CD4-positive, alpha-beta T cell (primary cell): Measurements from ENCODE around the gene AKAP8L. TPM values are rescaled to one million over a fixed set of nuclear protein-coding genes. Genes with fewer than 3 reads are reported as not detected.

ENCODE experiments used
- ATAC-seq: fragments of 200-7000 bp; cut with Tn5 transposase; one replicate; pipeline ENCODE4 v1.10.0; 2022; ENCODE audit warnings: mild to moderate bottlenecking; ENCODE audit not compliant: poor library complexity
- CTCF ChIA-PET: fragments of 350-600 bp; sonication (Branson Sonifier 250); formaldehyde crosslinking; loops from one replicate; lab custom pipeline; 2021; ENCODE audit warnings: antibody characterized with exemption, inconsistent platforms; lab: Charles Lee
- POLR2A ChIA-PET: fragments of 350-600 bp; sonication (Branson Sonifier 250); formaldehyde crosslinking; loops from one replicate; lab custom pipeline; 2021; ENCODE audit warnings: antibody characterized with exemption, inconsistent platforms; lab: Charles Lee
- DNase-seq, 14 experiments: peaks; one replicate each; pipeline ENCODE4 v3.0.0-alpha.2; 2013 to 2020; ENCODE audit warnings: mixed read lengths in 2 of 14
- H3K27ac ChIP-seq, 2 donors: one replicate each; pipeline versions ENCODE4 v1.5.1 to v1.7.0; 2013; ENCODE audit warnings: low read length in 2 of 2, low read depth in 1 of 2, mild to moderate bottlenecking in 1 of 2
- H3K27me3 ChIP-seq, 2 experiments: 1 replicate in 1 of 2; 2 replicates in 1 of 2; pipeline versions ENCODE4 v1.6.1 to v1.7.0; 2013; ENCODE audit warnings: low read length in 2 of 2, control low read depth in 1 of 2, mild to moderate bottlenecking in 1 of 2, moderate library complexity in 1 of 2; ENCODE audit not compliant: insufficient read depth in 2 of 2, control insufficient read depth in 1 of 2
- H3K36me3 ChIP-seq: one replicate; pipeline ENCODE4 v1.6.1; 2013; ENCODE audit warnings: low read length, control low read depth; ENCODE audit not compliant: insufficient read depth
- H3K4me1 ChIP-seq: one replicate; pipeline ENCODE4 v1.6.1; 2013; ENCODE audit warnings: low read length, control low read depth; ENCODE audit not compliant: insufficient read depth
- H3K4me3 ChIP-seq: one replicate; pipeline ENCODE4 v1.5.1; 2013; ENCODE audit warnings: mild to moderate bottlenecking, low read length, moderate library complexity
- H3K9me3 ChIP-seq, 2 experiments: 1 replicate in 1 of 2; 2 replicates in 1 of 2; pipeline versions ENCODE4 v1.6.1 to v1.7.0; 2013; ENCODE audit warnings: low read length in 2 of 2, mild to moderate bottlenecking in 2 of 2, control low read depth in 1 of 2, moderate library complexity in 1 of 2; ENCODE audit not compliant: control insufficient read depth in 1 of 2, insufficient read depth in 1 of 2
- H3K27ac Mint-ChIP-seq: one replicate; pipeline ENCODE4 v1.8.0; 2020; ENCODE audit warnings: mixed read lengths
- H3K27me3 Mint-ChIP-seq: one replicate; pipeline ENCODE4 v1.8.0; 2021; ENCODE audit warnings: mixed read lengths
- H3K36me3 Mint-ChIP-seq: one replicate; pipeline ENCODE4 v1.8.0; 2021; ENCODE audit warnings: low read depth, mixed read lengths
- H3K4me1 Mint-ChIP-seq: one replicate; pipeline ENCODE4 v1.8.0; 2021; ENCODE audit warnings: low read depth, mixed read lengths
- H3K4me3 Mint-ChIP-seq: one replicate; pipeline ENCODE4 v1.8.0; 2020; ENCODE audit warnings: mild to moderate bottlenecking, mixed read lengths
- H3K9me3 Mint-ChIP-seq: one replicate; pipeline ENCODE4 v1.8.0; 2020; ENCODE audit warnings: mixed read lengths
- CTCF ChIP-seq: fragments of 200-600 bp; IDR thresholded peaks from one replicate; pipeline ENCODE4 v1.8.0; 2022; ENCODE audit warnings: antibody characterized with exemption, mild to moderate bottlenecking
- intact Hi-C, 2 experiments: fragments of 100-400 bp; cut with DNase I in 1 of 2; cut with micrococcal nuclease in 1 of 2; formaldehyde crosslinking; loops; one replicate each; pipeline versions ENCODE4 v1.15.1 to v1.9.0; 2023 to 2025; cut with DNase I, micrococcal nuclease
- total RNA-seq, 174 experiments: library from RNA in 2 of 174; stranded (reverse) in 2 of 174; gene quantifications; one replicate each; pipeline ENCODE4 v1.2.3 and lab custom pipeline; 2021 to 2026

AKAP8L gene
- total RNA-seq, 2 experiments from 2014 or later: 157 to 162 TPM

- Mint-ChIP-seq H3K4me1 (peaks cover 12% of the 10 kb centered on the region), H3K9me3 (no peaks in the 10 kb centered on the region), H3K27me3 (no peaks in the 10 kb centered on the region), H3K36me3 (peaks cover 46% of the 10 kb centered on the region), H3K4me3 (no peak overlapping the region), H3K27ac (no peak overlapping the region)
- H3K4me3 ChIP-seq: no peak overlapping the region
- DNase-seq: no peak
- POLR2A ChIA-PET: no interaction called here
- H3K27ac ChIP-seq: no peak overlapping the region
- peaks cover 58% of the 10 kb centered on the region for H3K36me3 ChIP-seq
- CTCF ChIA-PET: no interaction called here
- no peak for TF ChIP-seq CTCF
- peaks cover 0 to 17% of the 10 kb centered on the region in 2 experiments for H3K9me3 ChIP-seq
- intact Hi-C loops: no loop called here
- H3K4me1 ChIP-seq: peaks cover 13% of the 10 kb centered on the region
- H3K27me3 ChIP-seq: no peaks in the 10 kb centered on the region
- no peak for ATAC-seq
Measured at GRCh38 chr19:15424121-15424520, 5.3 kb upstream of the AKAP8L start.

- no peak overlapping the region for H3K27ac ChIP-seq
- no peaks in the 10 kb centered on the region for H3K27me3 Mint-ChIP-seq
- ChIA-PET POLR2A (no interaction called here), CTCF (no interaction called here)
- H3K36me3 ChIP-seq: peaks cover 54% of the 10 kb centered on the region
- no peak for ATAC-seq
- peaks cover 19% of the 10 kb centered on the region for H3K4me1 Mint-ChIP-seq
- no peaks in the 10 kb centered on the region for H3K27me3 ChIP-seq
- no peak overlapping the region for H3K27ac Mint-ChIP-seq
- no peak overlapping the region for H3K4me3 Mint-ChIP-seq
- no peak for TF ChIP-seq CTCF
- H3K9me3 Mint-ChIP-seq: no peaks in the 10 kb centered on the region
- H3K9me3 ChIP-seq: peaks cover 0 to 17% of the 10 kb centered on the region in 2 experiments
- intact Hi-C loops: no loop called here
- H3K4me3 ChIP-seq: no peak overlapping the region
- H3K36me3 Mint-ChIP-seq: peaks cover 51% of the 10 kb centered on the region
- peaks cover 17% of the 10 kb centered on the region for H3K4me1 ChIP-seq
- no peak for DNase-seq
Measured at GRCh38 chr19:15423130-15423529, 4.3 kb upstream of the AKAP8L start.

- H3K27me3 ChIP-seq: no peaks in the 10 kb centered on the region
- H3K4me3 ChIP-seq: no peak overlapping the region
- no peak for TF ChIP-seq CTCF
- ATAC-seq (no peak), DNase-seq (no peak)
- Mint-ChIP-seq H3K27me3 (no peaks in the 10 kb centered on the region), H3K27ac (no peak overlapping the region), H3K36me3 (peaks cover 49% of the 10 kb centered on the region), H3K4me3 (no peak overlapping the region), H3K9me3 (no peaks in the 10 kb centered on the region), H3K4me1 (peaks cover 25% of the 10 kb centered on the region)
- peaks cover 0 to 17% of the 10 kb centered on the region in 2 experiments for H3K9me3 ChIP-seq
- POLR2A ChIA-PET: interaction anchor here (1.5 kb wide), 1 partner anchor 129 kb away, joined by 4 read pairs; no protein-coding TSS in a partner anchor
- CTCF ChIA-PET: no interaction called here
- H3K4me1 ChIP-seq: peaks cover 23% of the 10 kb centered on the region
- H3K27ac ChIP-seq: no peak overlapping the region
- intact Hi-C loops: no loop called here
- peaks cover 49% of the 10 kb centered on the region for H3K36me3 ChIP-seq
Measured at GRCh38 chr19:15422296-15423075, 3.7 kb upstream of the AKAP8L start.
